ENCODE measurements around the gene NDUFS7.
"Not testable (repeated sequence)": the region's sequence is repeated elsewhere in the genome, so short reads cannot be mapped to it uniquely, and the experiment has no call there.

NDUFS7 gene

DNA sequence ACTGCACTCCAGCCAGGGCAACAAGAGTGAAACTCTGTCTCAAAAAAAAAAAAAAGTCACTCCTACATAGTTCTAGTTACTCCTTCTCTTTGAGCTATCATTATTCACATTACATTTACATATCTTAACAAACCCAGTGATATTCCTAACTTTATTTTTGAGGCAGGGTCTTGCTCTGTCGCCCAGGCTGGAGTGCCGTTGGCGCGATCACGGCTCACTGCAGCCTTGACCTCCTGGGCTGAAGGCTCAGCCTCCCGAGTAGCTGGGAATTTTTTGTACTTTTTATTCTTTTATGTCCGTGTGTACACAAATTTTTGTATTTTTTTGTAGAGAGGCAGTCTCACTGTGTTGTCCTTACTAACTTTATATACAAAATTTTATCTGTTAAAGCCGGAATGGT, 53.9 kb downstream of the NDUFS7 start:
- no peak for DNase-seq

DNA sequence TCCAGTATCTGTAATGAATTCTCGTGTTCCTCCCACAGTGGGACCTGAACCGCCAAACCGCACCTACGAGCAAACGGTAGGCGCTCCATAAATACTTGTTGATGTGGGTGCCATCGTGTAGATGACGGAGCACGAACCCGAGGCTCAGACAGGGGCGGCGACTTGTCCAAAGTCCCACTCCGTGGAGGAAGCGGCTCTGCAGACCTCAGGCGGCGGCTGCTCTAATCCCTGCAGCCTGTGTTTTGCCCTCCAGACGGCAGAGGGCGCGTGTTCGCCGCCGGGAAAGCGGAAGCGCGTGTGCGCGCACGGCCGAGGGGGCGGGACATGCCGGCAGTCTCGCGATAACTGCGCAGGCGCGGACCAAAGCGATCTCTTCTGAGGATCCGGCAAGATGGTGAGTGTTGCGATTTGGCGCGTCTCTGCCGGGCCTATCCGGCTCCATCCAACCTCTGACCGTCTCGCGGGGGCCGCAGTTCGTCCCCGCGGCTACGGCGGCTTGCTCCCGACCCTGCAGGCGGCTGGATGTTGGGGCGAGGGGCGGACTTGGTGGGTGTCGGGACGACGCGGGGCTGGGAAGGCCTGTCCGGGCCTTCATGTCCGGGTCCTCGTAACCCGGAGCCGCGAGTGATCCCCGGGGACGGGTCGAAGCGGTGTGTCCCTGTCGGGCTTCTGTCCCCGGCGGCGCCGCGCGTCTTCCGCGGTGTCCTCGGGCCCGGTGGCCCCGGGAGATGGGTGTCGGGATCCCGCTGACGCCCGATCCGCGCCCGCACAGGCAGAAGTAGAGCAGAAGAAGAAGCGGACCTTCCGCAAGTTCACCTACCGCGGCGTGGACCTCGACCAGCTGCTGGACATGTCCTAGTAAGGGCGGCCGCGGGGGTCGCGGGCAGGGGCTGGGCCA, 54.6 kb downstream of the NDUFS7 start, which contains the start of gene RPS15:
RPS15 (plus strand) TSS at position 362 of the 898 bp plus-strand sequence; CDS start at position 392, 30 bp downstream.
- DNase-seq, result peak; percentile 54

DNA sequence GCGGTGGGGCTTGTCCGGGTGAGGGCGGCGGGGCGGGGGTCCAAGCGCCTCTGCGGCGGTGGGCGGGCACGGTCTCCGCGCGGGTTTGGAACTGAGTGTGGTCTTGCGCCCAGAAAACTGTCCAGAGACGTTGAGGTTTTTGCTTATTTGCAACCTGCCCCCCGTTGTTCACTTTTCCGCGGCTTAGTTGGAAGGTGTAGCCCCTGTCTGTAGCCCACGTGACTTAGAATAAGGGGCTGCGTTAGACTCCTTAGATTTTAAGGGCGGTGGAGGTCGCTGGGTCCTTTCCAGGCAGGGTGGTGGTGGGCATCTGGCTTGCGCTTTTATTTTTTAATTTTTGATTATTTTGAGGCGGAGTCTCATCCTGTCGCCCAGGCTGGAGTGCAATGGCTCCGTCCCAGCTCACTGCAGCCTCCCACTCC, 55.2 kb downstream of the NDUFS7 start:
- DNase-seq, result no peak

DNA sequence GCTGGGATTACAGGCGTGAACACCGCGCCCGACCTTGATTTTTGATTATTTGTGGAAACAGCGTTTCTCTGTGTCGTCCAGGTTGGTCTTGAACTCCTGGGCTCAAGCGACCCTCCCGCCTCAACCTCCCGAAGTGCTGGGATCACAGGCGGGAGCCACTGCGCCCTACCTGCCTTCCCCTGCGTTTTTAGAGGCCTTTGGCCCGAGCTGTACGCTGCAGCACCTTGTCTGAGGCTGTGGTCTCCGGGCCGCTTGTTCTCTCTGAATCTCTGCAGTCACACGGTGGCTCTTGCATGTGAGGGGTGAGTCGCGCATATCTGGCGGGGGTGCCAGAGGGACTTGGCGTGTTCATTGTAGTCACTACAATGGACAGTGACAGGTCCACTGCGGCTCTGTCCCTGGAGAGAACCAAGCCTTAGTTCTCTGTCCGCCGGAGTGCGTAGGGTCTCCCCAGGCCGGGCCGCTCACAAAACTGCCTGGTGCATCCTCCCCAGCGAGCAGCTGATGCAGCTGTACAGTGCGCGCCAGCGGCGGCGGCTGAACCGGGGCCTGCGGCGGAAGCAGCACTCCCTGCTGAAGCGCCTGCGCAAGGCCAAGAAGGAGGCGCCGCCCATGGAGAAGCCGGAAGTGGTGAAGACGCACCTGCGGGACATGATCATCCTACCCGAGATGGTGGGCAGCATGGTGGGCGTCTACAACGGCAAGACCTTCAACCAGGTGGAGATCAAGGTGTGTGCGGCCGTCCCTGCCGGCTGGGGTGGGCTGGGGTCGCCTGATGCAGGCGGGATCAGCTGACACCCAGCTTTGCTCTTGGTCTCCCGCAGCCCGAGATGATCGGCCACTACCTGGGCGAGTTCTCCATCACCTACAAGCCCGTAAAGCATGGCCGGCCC, 56.1 kb downstream of the NDUFS7 start:
- DNase-seq, result not testable (repeated sequence)

DNA sequence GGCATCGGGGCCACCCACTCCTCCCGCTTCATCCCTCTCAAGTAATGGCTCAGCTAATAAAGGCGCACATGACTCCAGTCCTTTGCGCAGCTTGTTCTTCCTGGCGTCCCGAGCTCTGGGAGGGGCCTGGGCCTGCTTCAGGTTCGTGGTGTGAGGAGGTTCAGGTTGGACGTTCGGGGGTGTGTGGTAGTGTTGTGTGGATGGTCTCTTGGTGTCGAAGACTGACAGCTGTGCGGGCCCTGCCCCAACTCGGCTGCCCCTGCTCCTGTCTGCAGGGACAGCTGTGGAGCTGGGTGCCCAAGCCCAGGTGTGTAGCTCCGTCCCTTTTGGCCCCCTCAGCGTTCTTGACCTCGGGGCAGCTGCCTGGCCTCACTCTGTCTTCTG, 56.7 kb downstream of the NDUFS7 start:
- DNase-seq, result no peak

DNA sequence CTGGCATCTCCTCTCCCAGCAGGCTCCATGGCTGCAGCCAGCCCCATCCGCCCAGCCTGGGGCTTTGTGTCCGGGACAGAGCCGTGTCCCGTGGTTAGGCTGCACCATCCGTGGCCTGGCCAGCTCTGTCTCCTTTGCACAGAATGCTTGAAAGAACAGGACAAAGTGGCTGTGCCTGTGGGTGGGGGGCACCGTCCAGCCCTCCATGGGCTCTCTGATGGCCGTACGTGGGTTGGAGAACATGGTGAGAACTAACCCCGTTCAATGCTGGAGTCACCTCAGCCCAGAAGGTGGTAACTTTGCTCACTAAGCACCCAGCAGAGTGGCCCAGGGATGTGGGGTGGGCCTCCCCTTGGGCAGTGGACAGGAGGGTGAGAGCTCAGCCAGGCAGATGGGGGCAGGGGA, 57.3 kb downstream of the NDUFS7 start:
- no peak for DNase-seq

DNA sequence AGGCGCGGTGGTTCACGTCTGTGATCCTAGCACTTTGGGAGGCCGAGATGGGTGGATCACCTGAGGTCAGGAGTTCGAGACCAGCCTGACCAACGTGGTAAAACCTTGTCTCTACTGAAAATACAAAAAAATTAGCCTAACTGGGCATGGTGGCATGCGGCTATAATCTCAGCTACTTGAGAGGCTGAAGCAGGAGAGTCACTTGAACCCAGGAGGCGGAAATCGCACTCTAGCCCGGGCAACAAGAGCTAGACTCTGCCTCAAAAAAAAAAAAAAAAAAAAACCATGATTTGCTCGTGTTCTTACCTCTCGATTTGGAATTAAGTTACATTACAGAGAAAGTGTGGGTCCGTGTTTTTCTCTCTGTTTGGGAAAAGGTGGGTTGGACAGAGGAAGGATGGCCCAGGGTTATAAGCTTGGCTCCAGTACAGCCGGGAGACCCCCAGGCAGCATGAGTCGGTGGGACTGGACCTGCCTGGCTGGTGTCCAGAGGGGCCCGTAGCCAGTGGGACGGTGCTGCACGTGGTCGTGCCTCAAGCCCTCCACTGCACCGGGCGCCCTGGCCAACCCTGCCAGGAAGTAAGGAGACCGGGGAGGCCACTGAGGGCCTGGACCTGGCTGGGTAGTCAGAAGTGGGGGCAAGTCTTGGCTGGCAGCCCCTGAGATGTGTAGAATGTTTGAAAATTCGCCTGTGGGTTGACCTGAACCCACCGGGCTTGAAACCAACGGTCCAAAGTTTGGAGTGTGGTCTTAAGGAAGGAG, 58.2 kb downstream of the NDUFS7 start:
- no peak for DNase-seq

All from DMS153 (cell line).